H1 (cell line): ENCODE data around the gene SLC66A1. TPM values are rescaled to one million over a fixed set of nuclear protein-coding genes. Genes with fewer than 3 reads are reported as not detected.

Source experiments
- CTCF ChIA-PET: fragments of 300-600 bp; sonication (Branson Sonifier 250); formaldehyde crosslinking; loops from one replicate; lab custom pipeline; 2021; ENCODE audit not compliant: partially characterized antibody; lab: Charles Lee
- POLR2A ChIA-PET: fragments of 300-600 bp; sonication (Branson Sonifier 250); formaldehyde crosslinking; loops from one replicate; lab custom pipeline; 2021; ENCODE audit warnings: inconsistent platforms; ENCODE audit not compliant: partially characterized antibody; lab: Charles Lee
- DNase-seq, 2 experiments: peaks; one replicate each; pipeline versions ENCODE4 v3.0.0 to v3.0.0-alpha.2; 2010 to 2022; ENCODE audit warnings: low spot score in 2 of 2, low read depth in 1 of 2, mixed read lengths in 1 of 2
- FAIRE-seq: peaks from 2 replicates; lab custom pipeline; 2011; peaks lifted over from hg19 to GRCh38; lab: Jason Lieb, UNC
- H2AFZ ChIP-seq: 2 replicates; pipeline ENCODE4 v1.8.1; 2012; ENCODE audit warnings: low read length, inconsistent platforms
- H2AK5ac ChIP-seq: 2 replicates; pipeline ENCODE4 v1.6.1; 2013; ENCODE audit warnings: low read depth, low read length
- H2BK120ac ChIP-seq: replicated peaks from 2 replicates; pipeline ENCODE3; 2013; ENCODE audit warnings: low read depth, low read length, inconsistent platforms
- H2BK12ac ChIP-seq: 2 replicates; pipeline ENCODE4 v1.6.1; 2013; ENCODE audit warnings: low read depth, low read length
- H2BK15ac ChIP-seq: 2 replicates; pipeline ENCODE4 v1.6.1; 2013; ENCODE audit warnings: low read length
- H2BK20ac ChIP-seq: 2 replicates; pipeline ENCODE4 v1.6.1; 2013; ENCODE audit warnings: low read length
- H2BK5ac ChIP-seq: 2 replicates; pipeline ENCODE4 v1.6.1; 2013; ENCODE audit warnings: low read depth, low read length
- H3K14ac ChIP-seq: 2 replicates; pipeline ENCODE4 v1.6.1; 2013; ENCODE audit warnings: inconsistent platforms; ENCODE audit not compliant: insufficient read length
- H3K18ac ChIP-seq: 2 replicates; pipeline ENCODE4 v1.6.1; 2013; ENCODE audit warnings: low read length; ENCODE audit errors: extremely low read depth
- H3K23ac ChIP-seq: 2 replicates; pipeline ENCODE4 v1.6.1; 2013; ENCODE audit warnings: inconsistent platforms; ENCODE audit not compliant: insufficient read length
- H3K23me2 ChIP-seq: 2 replicates; pipeline ENCODE4 v1.6.1; 2013; ENCODE audit warnings: low read depth, low read length
- H3K27ac ChIP-seq: 2 replicates; pipeline ENCODE4 v1.6.1; 2011; ENCODE audit warnings: low read depth, low read length, inconsistent platforms
- H3K27me3 ChIP-seq, 4 experiments: replicated peaks in 1 of 4; 1 replicate in 1 of 4; 2 replicates in 3 of 4; pipeline versions ENCODE4 v1.6.1 to v1.8.1; 2011 to 2013; ENCODE audit warnings: low read length in 3 of 4, mild to moderate bottlenecking in 3 of 4, inconsistent platforms in 2 of 4, mixed read lengths in 2 of 4, moderate library complexity in 1 of 4; ENCODE audit not compliant: control insufficient read depth in 3 of 4, insufficient read depth in 3 of 4; ENCODE audit errors: extremely low read depth in 1 of 4
- H3K36me3 ChIP-seq, 4 experiments: 2 replicates each; pipeline versions ENCODE4 v1.6.1 to v1.8.1; 2011 to 2013; ENCODE audit warnings: mild to moderate bottlenecking in 4 of 4, low read length in 3 of 4, moderate library complexity in 2 of 4, control low read depth in 1 of 4, inconsistent platforms in 1 of 4; ENCODE audit not compliant: insufficient read depth in 4 of 4, control insufficient read depth in 2 of 4
- H3K4ac ChIP-seq: replicated peaks from 2 replicates; pipeline ENCODE3; 2013; ENCODE audit warnings: low read length, low read depth, mixed read lengths, inconsistent platforms; ENCODE audit not compliant: insufficient read length
- H3K4me1 ChIP-seq, 4 experiments: replicated peaks in 1 of 4; 1 replicate in 1 of 4; 2 replicates in 3 of 4; pipeline versions ENCODE4 v1.6.1 to v1.8.1; 2011 to 2013; ENCODE audit warnings: low read length in 3 of 4, inconsistent platforms in 2 of 4, mixed read lengths in 1 of 4; ENCODE audit not compliant: insufficient read depth in 4 of 4, control insufficient read depth in 3 of 4
- H3K4me2 ChIP-seq, 2 experiments: 2 replicates each; pipeline versions ENCODE4 v1.6.1 to v1.8.1; 2011 to 2013; ENCODE audit warnings: low read depth in 2 of 2, low read length in 2 of 2, control low read depth in 1 of 2, inconsistent platforms in 1 of 2, mild to moderate bottlenecking in 1 of 2; ENCODE audit not compliant: insufficient read depth in 1 of 2
- H3K4me3 ChIP-seq, 4 experiments: fragments of 200-600, 300-600 bp in 1 of 4; sonication (generic), shearing (Covaris generic), sonication (Bioruptor Twin) in 1 of 4; 2 replicates each; pipeline versions ENCODE4 v1.5.1 to v1.8.1; 2011 to 2016; ENCODE audit warnings: low read length in 4 of 4, low read depth in 3 of 4, control low read depth in 2 of 4, inconsistent platforms in 2 of 4, mild to moderate bottlenecking in 2 of 4, mixed read lengths in 1 of 4, moderate library complexity in 1 of 4; ENCODE audit not compliant: insufficient read depth in 2 of 4; ENCODE audit errors: extremely low read depth in 1 of 4
- H3K56ac ChIP-seq: replicated peaks from 2 replicates; pipeline ENCODE3; 2013; ENCODE audit warnings: low read depth, mild to moderate bottlenecking, mixed read lengths, low read length, inconsistent platforms; ENCODE audit not compliant: insufficient read length
- H3K79me1 ChIP-seq: 2 replicates; pipeline ENCODE4 v1.6.1; 2013; ENCODE audit warnings: low read depth, low read length, control low read depth
- H3K79me2 ChIP-seq, 2 experiments: 2 replicates each; pipeline versions ENCODE4 v1.6.1 to v1.8.1; 2012 to 2013; ENCODE audit warnings: low read length in 2 of 2, mild to moderate bottlenecking in 2 of 2, inconsistent platforms in 1 of 2; ENCODE audit not compliant: insufficient read depth in 2 of 2, control insufficient read depth in 1 of 2
- H3K9ac ChIP-seq, 4 experiments: replicated peaks in 1 of 4; 1 replicate in 1 of 4; 2 replicates in 3 of 4; pipeline versions ENCODE4 v1.6.1 to v1.8.1; 2011 to 2013; ENCODE audit warnings: low read depth in 3 of 4, low read length in 3 of 4, control low read depth in 2 of 4, mild to moderate bottlenecking in 2 of 4, moderate library complexity in 2 of 4, inconsistent platforms in 1 of 4; ENCODE audit errors: extremely low read depth in 1 of 4
- H3K9me3 ChIP-seq, 2 experiments: 2 replicates each; pipeline versions ENCODE4 v1.6.1 to v1.8.1; 2012 to 2013; ENCODE audit warnings: mild to moderate bottlenecking in 2 of 2, moderate library complexity in 2 of 2, control low read depth in 1 of 2, inconsistent platforms in 1 of 2, low read depth in 1 of 2, low read length in 1 of 2, mixed read lengths in 1 of 2; ENCODE audit not compliant: insufficient read depth in 2 of 2
- H4K20me1 ChIP-seq, 2 experiments: replicated peaks in 1 of 2; 2 replicates each; pipeline versions ENCODE3 to v1.8.1; 2011 to 2013; ENCODE audit warnings: inconsistent platforms in 2 of 2, low read length in 2 of 2, mild to moderate bottlenecking in 1 of 2; ENCODE audit not compliant: insufficient read depth in 2 of 2, control insufficient read depth in 1 of 2
- H4K5ac ChIP-seq: 2 replicates; pipeline ENCODE4 v1.6.1; 2013; ENCODE audit warnings: low read length, low read depth, mixed read lengths, inconsistent platforms; ENCODE audit not compliant: insufficient read length
- H4K8ac ChIP-seq: 2 replicates; pipeline ENCODE4 v1.8.0; 2013; ENCODE audit warnings: mild to moderate bottlenecking, moderate library complexity, low read length, inconsistent platforms; ENCODE audit not compliant: insufficient read depth; ENCODE audit errors: extremely low read depth
- H4K91ac ChIP-seq: replicated peaks from 2 replicates; pipeline ENCODE3; 2013; ENCODE audit warnings: low read length, mixed read lengths, inconsistent platforms; ENCODE audit not compliant: insufficient read length
- BRCA1 ChIP-seq: IDR thresholded peaks from 2 replicates; pipeline ENCODE4 v1.6.1; 2012; ENCODE audit warnings: low read depth, low read length, improper control_type of control experiment
- CTCF ChIP-seq, 3 experiments: IDR thresholded peaks; 1 replicate in 2 of 3; 2 replicates in 1 of 3; pipeline versions ENCODE4 v1.5.1 to v1.6.1; 2011; ENCODE audit warnings: low read length in 3 of 3, mild to moderate bottlenecking in 3 of 3, inconsistent platforms in 2 of 3, low read depth in 1 of 3, moderate library complexity in 1 of 3; ENCODE audit not compliant: insufficient read depth in 1 of 3; ENCODE audit errors: control extremely low read depth in 1 of 3
- RAD21 ChIP-seq, 2 experiments: IDR thresholded peaks in 1 of 2; conservative IDR thresholded peaks in 1 of 2; 2 replicates each; pipeline ENCODE4 v1.6.1; 2011; ENCODE audit warnings: low read depth in 2 of 2, low read length in 2 of 2, improper control_type of control experiment in 1 of 2, inconsistent platforms in 1 of 2, mild to moderate bottlenecking in 1 of 2, moderate library complexity in 1 of 2
- WGBS, 2 experiments: shearing (Covaris generic) in 1 of 2; methylation state at CpG; one replicate each; pipeline versions ENCODE4 v1.1.6 to v1.1.7; 2013 to 2015; ENCODE audit warnings: low lambda C conversion rate in 2 of 2, mixed read lengths in 2 of 2, inconsistent platforms in 1 of 2, low coverage in 1 of 2, missing lambda C conversion rate in 1 of 2; ENCODE audit not compliant: insufficient replicate concordance in 2 of 2, insufficient coverage in 1 of 2, insufficient read length in 1 of 2; ENCODE audit errors: extremely low coverage in 1 of 2, missing lambda C conversion rate in 1 of 2; 5-methylcytosine and 5-hydroxymethylcytosine counted together
- polyA plus RNA-seq, 7 experiments: library from polyadenylated mRNA; depleted of rRNA in 3 of 7; stranded (reverse) in 5 of 7; unstranded in 2 of 7; fragments of >200 nt in 5 of 7; fragments of 200-250 nt in 2 of 7; gene quantifications; 1 replicate in 5 of 7; 2 replicates in 1 of 7; 4 replicates in 1 of 7; pipeline versions ENCODE4 v1.2.1 to v1.2.3, GENCODE V29; 2011 to 2013; ENCODE audit warnings: missing spikeins in 2 of 7, mixed read lengths in 2 of 7
- total RNA-seq: library from RNA; stranded (reverse); fragmentation: NEBNext Ultra II Directional; extraction: Animal tissue kit (Norgen Biotek cat#: 25700); gene quantifications from 2 replicates; pipeline ENCODE4 v1.2.1, GENCODE V29; 2021

SLC66A1 gene
- total and polyA plus RNA-seq, 2 of the 8 experiments (the other 6 are each of a cell fraction or from before 2014, with no cell fraction given) = 16.8 to 27.9 TPM

- no peak for FAIRE-seq
- no peaks in the 10 kb centered on the region for H3K9me3 ChIP-seq
Observed at GRCh38 chr1:19268445-19268844, 43.7 kb upstream of the SLC66A1 start.

More at GRCh38 chr1:19268445-19268844, 43.7 kb upstream of the SLC66A1 start:
- no peak overlapping the region for H3K23ac ChIP-seq
- H3K4me1 ChIP-seq = no peaks in the 10 kb centered on the region
- H4K8ac ChIP-seq = no peak overlapping the region
- no peak overlapping the region for H3K9ac ChIP-seq
- peaks cover 0 to under 1% (median under 1%) of the 10 kb centered on the region in 4 experiments; a peak in 1 of 7 replicates for H3K27me3 ChIP-seq
- no peak overlapping the region for H3K27ac ChIP-seq
- H2BK20ac ChIP-seq = no peak overlapping the region
- no peaks in the 10 kb centered on the region for H3K79me2 ChIP-seq
- no peaks in the 10 kb centered on the region for H3K36me3 ChIP-seq
- POLR2A ChIA-PET = interaction anchor here (1.5 kb wide), 1 partner anchor 16 kb away, joined by 7 read pairs; the partner anchor contains the start of genes EMC1 and MRTO4
- no peak for DNase-seq
- no peak overlapping the region for H2BK12ac ChIP-seq
- no peak overlapping the region for H2AK5ac ChIP-seq
- H4K5ac ChIP-seq = no peak overlapping the region
- H2BK15ac ChIP-seq = no peak overlapping the region
- H3K56ac ChIP-seq = no peak overlapping the region
- H4K20me1 ChIP-seq = no peaks in the 10 kb centered on the region
- H3K79me1 ChIP-seq = no peaks in the 10 kb centered on the region
- no peak overlapping the region for H4K91ac ChIP-seq
- H3K4ac ChIP-seq = no peak overlapping the region
- no peak overlapping the region for H3K4me2 ChIP-seq
- no peak overlapping the region for H2AFZ ChIP-seq
- CTCF ChIA-PET = interaction anchor here (0.5 to 0.6 kb wide), 2 partner anchors 54 to 220 kb away, joined by 3 to 4 read pairs; no protein-coding TSS in a partner anchor
- no peak overlapping the region for H3K14ac ChIP-seq
- WGBS, 2 experiments = 87% methylated on average over 3 of the region's 11 CpGs; no CpG with 5 or more reads in 1 of the 2 experiments
- H3K23me2 ChIP-seq = no peaks in the 10 kb centered on the region
- H2BK120ac ChIP-seq = no peak overlapping the region
- H3K18ac ChIP-seq = no peak overlapping the region
- peak in 1 of 3 experiments; percentile 20; a peak in 2 of 4 replicates for TF ChIP-seq CTCF (IDR thresholded peaks at IDR 0.05; ENCODE audit: control extremely low read depth in 1 of 3, insufficient read depth in 1 of 3, low read depth in 1 of 3, low read length in 3 of 3)
- no peak for TF ChIP-seq BRCA1
- TF ChIP-seq RAD21 (IDR thresholded peaks at IDR 0.05 in 1 of 2, conservative IDR thresholded peaks at IDR 0.05 in 1 of 2; ENCODE audit: low read depth in 2 of 2, low read length in 2 of 2) = 0 out of 4 replicates have a peak, but pooled peaks of 1 of the 2 experiments have one; percentile 7
- H2BK5ac ChIP-seq = no peak overlapping the region
- no peak overlapping the region for H3K4me3 ChIP-seq
